ENCODE measurements around the gene IQSEC3.
"Not testable (repeated sequence)": the region's sequence is repeated elsewhere in the genome, so short reads cannot be mapped to it uniquely, and the experiment has no call there.

GRCh38 chr12:76102-76501, 9.5 kb downstream of the IQSEC3 start:
- TF ChIP-seq, protein P1, sequence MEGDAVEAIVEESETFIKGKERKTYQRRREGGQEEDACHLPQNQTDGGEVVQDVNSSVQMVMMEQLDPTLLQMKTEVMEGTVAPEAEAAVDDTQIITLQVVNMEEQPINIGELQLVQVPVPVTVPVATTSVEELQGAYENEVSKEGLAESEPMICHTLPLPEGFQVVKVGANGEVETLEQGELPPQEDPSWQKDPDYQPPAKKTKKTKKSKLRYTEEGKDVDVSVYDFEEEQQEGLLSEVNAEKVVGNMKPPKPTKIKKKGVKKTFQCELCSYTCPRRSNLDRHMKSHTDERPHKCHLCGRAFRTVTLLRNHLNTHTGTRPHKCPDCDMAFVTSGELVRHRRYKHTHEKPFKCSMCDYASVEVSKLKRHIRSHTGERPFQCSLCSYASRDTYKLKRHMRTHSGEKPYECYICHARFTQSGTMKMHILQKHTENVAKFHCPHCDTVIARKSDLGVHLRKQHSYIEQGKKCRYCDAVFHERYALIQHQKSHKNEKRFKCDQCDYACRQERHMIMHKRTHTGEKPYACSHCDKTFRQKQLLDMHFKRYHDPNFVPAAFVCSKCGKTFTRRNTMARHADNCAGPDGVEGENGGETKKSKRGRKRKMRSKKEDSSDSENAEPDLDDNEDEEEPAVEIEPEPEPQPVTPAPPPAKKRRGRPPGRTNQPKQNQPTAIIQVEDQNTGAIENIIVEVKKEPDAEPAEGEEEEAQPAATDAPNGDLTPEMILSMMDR (IDR thresholded peaks at IDR 0.05; ENCODE audit: low read length) = not testable (repeated sequence)
- not testable (repeated sequence) for TF ChIP-seq EZH2 (optimal IDR thresholded peaks at IDR 0.05; ENCODE audit: low read depth, low read length); EZH2phosphoT487 (IDR thresholded peaks at IDR 0.05; ENCODE audit: low read length)
